SK-N-SH (cell line): Measurements from ENCODE around the gene MOCS2. TPM values are rescaled to one million over a fixed set of nuclear protein-coding genes. Genes with fewer than 3 reads are reported as not detected.

Experiments used
- CTCF ChIA-PET: fragments of 300-600, 350-600 bp; formaldehyde crosslinking; extraction: SDS; loops from one replicate; lab custom pipeline; 2021; lab: Yijun Ruan, JAX
- POLR2A ChIA-PET: fragments of 350-600 bp; sonication (Branson Sonifier 250); formaldehyde crosslinking; extraction: SDS; loops from one replicate; lab custom pipeline; 2020; ENCODE audit warnings: antibody characterized with exemption, inconsistent platforms; lab: Yijun Ruan, JAX
- DNase-seq: peaks from one replicate; pipeline ENCODE4 v3.0.0; 2012
- H2AFZ ChIP-seq: fragments of 200-600 bp; sonication (generic); 2 replicates; pipeline ENCODE4 v1.8.1; 2016; ENCODE audit warnings: antibody characterized with exemption, mild to moderate bottlenecking, low read depth
- H3F3A ChIP-seq: fragments of 200-600 bp; sonication (generic); replicated peaks from 2 replicates; pipeline ENCODE3; 2016; ENCODE audit warnings: antibody characterized with exemption, mild to moderate bottlenecking; ENCODE audit not compliant: insufficient read depth
- H3K27ac ChIP-seq, 2 experiments: fragments of 200-500 bp in 1 of 2; fragments of 200-600 bp in 1 of 2; sonication (Bioruptor generic) in 1 of 2; sonication (generic), shearing (Covaris generic) in 1 of 2; 2 replicates each; pipeline versions ENCODE4 v1.5.1 to v1.6.1; 2014 to 2016; ENCODE audit warnings: low read depth in 2 of 2, inconsistent platforms in 1 of 2, low read length in 1 of 2, mild to moderate bottlenecking in 1 of 2, mixed read lengths in 1 of 2
- H3K27me3 ChIP-seq: fragments of 200-600 bp; sonication (generic), shearing (Covaris generic); 2 replicates; pipeline ENCODE4 v1.6.1; 2016; ENCODE audit warnings: mixed run types; ENCODE audit not compliant: insufficient read depth
- H3K36me3 ChIP-seq, 2 experiments: fragments of 200-500 bp in 1 of 2; fragments of 200-600 bp in 1 of 2; sonication (Bioruptor generic) in 1 of 2; sonication (generic) in 1 of 2; replicated peaks in 1 of 2; 2 replicates each; pipeline versions ENCODE3 to v1.5.1; 2014 to 2016; ENCODE audit warnings: low read length in 1 of 2, mild to moderate bottlenecking in 1 of 2; ENCODE audit not compliant: insufficient read depth in 2 of 2, control insufficient read depth in 1 of 2
- H3K4me1 ChIP-seq, 2 experiments: fragments of 200-500 bp in 1 of 2; fragments of 200-600 bp in 1 of 2; sonication (Bioruptor generic) in 1 of 2; sonication (generic), shearing (Covaris generic) in 1 of 2; 2 replicates each; pipeline versions ENCODE4 v1.5.1 to v1.6.1; 2014 to 2016; ENCODE audit warnings: low read depth in 1 of 2, low read length in 1 of 2, mixed run types in 1 of 2; ENCODE audit not compliant: insufficient read depth in 2 of 2, control insufficient read depth in 1 of 2
- H3K4me2 ChIP-seq: fragments of 200-600 bp; sonication (generic), shearing (Covaris generic); 2 replicates; pipeline ENCODE4 v1.6.1; 2017; ENCODE audit warnings: mixed run types
- H3K4me3 ChIP-seq, 2 experiments: fragments of 200-500 bp in 1 of 2; fragments of 200-600 bp in 1 of 2; sonication (Bioruptor generic) in 1 of 2; sonication (generic), shearing (Covaris generic) in 1 of 2; 2 replicates each; pipeline versions ENCODE4 v1.5.1 to v1.8.1; 2014 to 2016; ENCODE audit warnings: low read depth in 2 of 2, inconsistent platforms in 1 of 2, low read length in 1 of 2, mild to moderate bottlenecking in 1 of 2, mixed read lengths in 1 of 2, moderate library complexity in 1 of 2
- H3K79me2 ChIP-seq: fragments of 200-600 bp; sonication (generic); 2 replicates; pipeline ENCODE4 v1.8.1; 2017; ENCODE audit warnings: mild to moderate bottlenecking; ENCODE audit not compliant: insufficient read depth
- H3K9ac ChIP-seq: fragments of 200-600 bp; sonication (generic); 2 replicates; pipeline ENCODE4 v1.6.1; 2017; ENCODE audit warnings: mixed run types
- H3K9me2 ChIP-seq: fragments of 200-600 bp; sonication (generic); 2 replicates; pipeline ENCODE4 v1.6.1; 2017; ENCODE audit warnings: mixed run types
- H3K9me3 ChIP-seq: fragments of 200-600 bp; sonication (generic); 2 replicates; pipeline ENCODE4 v1.6.1; 2017; ENCODE audit warnings: mixed run types, mild to moderate bottlenecking, moderate library complexity
- H4K20me1 ChIP-seq: fragments of 200-600 bp; sonication (generic); 2 replicates; pipeline ENCODE4 v1.6.1; 2017; ENCODE audit warnings: mild to moderate bottlenecking, mixed run types; ENCODE audit not compliant: insufficient read depth
- EP300 ChIP-seq, 2 experiments: IDR thresholded peaks; 2 replicates each; pipeline versions ENCODE4 v1.4.0 to v1.6.1; 2012; ENCODE audit warnings: borderline replicate concordance in 1 of 2, low read depth in 1 of 2, low read length in 1 of 2
- MAX ChIP-seq: IDR thresholded peaks from 2 replicates; pipeline ENCODE4 v1.4.0; 2012; ENCODE audit warnings: low read depth
- PBX3 ChIP-seq: IDR thresholded peaks from 2 replicates; pipeline ENCODE4; 2012
- POLR2AphosphoS5 ChIP-seq: IDR thresholded peaks from 2 replicates; pipeline ENCODE4 v1.6.1; 2012; ENCODE audit warnings: low read depth, low read length
- RAD21 ChIP-seq: IDR thresholded peaks from 2 replicates; pipeline ENCODE4 v1.6.1; 2012; ENCODE audit warnings: mild to moderate bottlenecking, low read length
- RCOR1 ChIP-seq: fragments of 150-350 bp; IDR thresholded peaks from 2 replicates; pipeline ENCODE4 v1.6.1; 2017; ENCODE audit warnings: antibody characterized with exemption, low read length
- SIN3A ChIP-seq: IDR thresholded peaks from 2 replicates; pipeline ENCODE4 v1.6.1; 2012; ENCODE audit warnings: low read depth, mild to moderate bottlenecking, low read length, moderate library complexity, borderline replicate concordance
- SMC3 ChIP-seq: IDR thresholded peaks from 2 replicates; pipeline ENCODE4 v1.6.1; 2012; ENCODE audit warnings: low read depth, low read length, improper control_type of control experiment
- TEAD4 ChIP-seq: IDR thresholded peaks from 2 replicates; pipeline ENCODE4 v1.4.0; 2012; ENCODE audit warnings: mild to moderate bottlenecking, borderline replicate concordance; ENCODE audit not compliant: insufficient read depth
- WGBS: methylation state at CpG from one replicate; pipeline ENCODE4 v1.1.6; 2017; ENCODE audit warnings: low lambda C conversion rate; 5-methylcytosine and 5-hydroxymethylcytosine counted together
- polyA plus RNA-seq, 3 experiments: library from polyadenylated mRNA; depleted of rRNA; stranded (reverse); fragments of >200 nt; gene quantifications; 2 replicates each; pipeline ENCODE4 v1.2.3, GENCODE V29; 2012

MOCS2 gene
- polyA plus RNA-seq, 1 of the 3 experiments (the other 2 are of a cell fraction) = 26.4 TPM

GRCh38 chr5:53071298-53071697 is 38.3 kb downstream of the MOCS2 start (continued):
- TF ChIP-seq TEAD4 (no peak), SMC3 (no peak), RCOR1 (no peak), EP300 (IDR thresholded peaks at IDR 0.05; ENCODE audit: borderline replicate concordance in 1 of 2, low read depth in 1 of 2, low read length in 1 of 2) (no peak), POLR2AphosphoS5 (no peak), PBX3 (no peak), MAX (no peak)

GRCh38 chr5:53069626-53070025 is 39.9 kb downstream of the MOCS2 start:
- peak overlapping the region in 1 of 2 experiments; percentile 58; a peak in 2 of 4 replicates for H3K27ac ChIP-seq
- POLR2A ChIA-PET = no interaction called here

More at GRCh38 chr5:53069626-53070025, 39.9 kb downstream of the MOCS2 start:
- Histone ChIP-seq H2AFZ (no peak overlapping the region), H3K36me3 (peaks cover 82 to 99% of the 10 kb centered on the region in 2 experiments), H3K9ac (no peak overlapping the region; the same call in 1 of the 2 replicates), H3K9me3 (no peaks in the 10 kb centered on the region), H3K4me3 (no peak overlapping the region), H3F3A (peaks cover 54% of the 10 kb centered on the region), H4K20me1 (no peaks in the 10 kb centered on the region), H3K27me3 (no peaks in the 10 kb centered on the region), H3K4me1 (peaks cover 0 to 2% of the 10 kb centered on the region in 2 experiments; a peak in 2 of 4 replicates), H3K9me2 (no peaks in the 10 kb centered on the region), H3K79me2 (0 out of 2 replicates have a peak, but pooled peaks cover 8% of the 10 kb centered on the region), H3K4me2 (no peak overlapping the region)
- CTCF ChIA-PET = interaction anchor here (1.3 kb wide), 1 partner anchor 34 kb away, joined by 3 read pairs; no protein-coding TSS in a partner anchor
- no peak for TF ChIP-seq MAX
- TF ChIP-seq RAD21 = no peak
- TF ChIP-seq SIN3A = no peak
- TF ChIP-seq EP300 (IDR thresholded peaks at IDR 0.05; ENCODE audit: borderline replicate concordance in 1 of 2, low read depth in 1 of 2, low read length in 1 of 2) = no peak
- TF ChIP-seq PBX3 = no peak
- TF ChIP-seq, all 33 proteins: peak for 0
- no peak for DNase-seq
- WGBS = 88% methylated on average over 5 of the region's 5 CpGs
